ENCODE measurements around the gene NHERF2. TPM values are rescaled to one million over a fixed set of nuclear protein-coding genes. Genes with fewer than 3 reads are reported as not detected.

NHERF2 gene
- total and polyA plus RNA-seq, 9 of the 15 experiments (the other 6 are each of a cell fraction or from before 2014, with no cell fraction given), result 0.15 to 42.0 (median 12.5) TPM

GRCh38 chr16:2007081-2007836, 19.4 kb upstream of the NHERF2 start (continued):
- TF ChIP-seq FOXO4 (CRISPR knock-in tag; IDR thresholded peaks at IDR 0.05), result no peak
- no peak for TF ChIP-seq CXXC5 (CRISPR knock-in tag; IDR thresholded peaks at IDR 0.05)
- TF ChIP-seq, protein P1, sequence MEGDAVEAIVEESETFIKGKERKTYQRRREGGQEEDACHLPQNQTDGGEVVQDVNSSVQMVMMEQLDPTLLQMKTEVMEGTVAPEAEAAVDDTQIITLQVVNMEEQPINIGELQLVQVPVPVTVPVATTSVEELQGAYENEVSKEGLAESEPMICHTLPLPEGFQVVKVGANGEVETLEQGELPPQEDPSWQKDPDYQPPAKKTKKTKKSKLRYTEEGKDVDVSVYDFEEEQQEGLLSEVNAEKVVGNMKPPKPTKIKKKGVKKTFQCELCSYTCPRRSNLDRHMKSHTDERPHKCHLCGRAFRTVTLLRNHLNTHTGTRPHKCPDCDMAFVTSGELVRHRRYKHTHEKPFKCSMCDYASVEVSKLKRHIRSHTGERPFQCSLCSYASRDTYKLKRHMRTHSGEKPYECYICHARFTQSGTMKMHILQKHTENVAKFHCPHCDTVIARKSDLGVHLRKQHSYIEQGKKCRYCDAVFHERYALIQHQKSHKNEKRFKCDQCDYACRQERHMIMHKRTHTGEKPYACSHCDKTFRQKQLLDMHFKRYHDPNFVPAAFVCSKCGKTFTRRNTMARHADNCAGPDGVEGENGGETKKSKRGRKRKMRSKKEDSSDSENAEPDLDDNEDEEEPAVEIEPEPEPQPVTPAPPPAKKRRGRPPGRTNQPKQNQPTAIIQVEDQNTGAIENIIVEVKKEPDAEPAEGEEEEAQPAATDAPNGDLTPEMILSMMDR (IDR thresholded peaks at IDR 0.05 in 2 of 3, conservative IDR thresholded peaks at IDR 0.05 in 1 of 3; ENCODE audit: insufficient read depth in 2 of 3, low read depth in 1 of 3, low read length in 3 of 3), result no peak
- TF ChIP-seq, protein P2, sequence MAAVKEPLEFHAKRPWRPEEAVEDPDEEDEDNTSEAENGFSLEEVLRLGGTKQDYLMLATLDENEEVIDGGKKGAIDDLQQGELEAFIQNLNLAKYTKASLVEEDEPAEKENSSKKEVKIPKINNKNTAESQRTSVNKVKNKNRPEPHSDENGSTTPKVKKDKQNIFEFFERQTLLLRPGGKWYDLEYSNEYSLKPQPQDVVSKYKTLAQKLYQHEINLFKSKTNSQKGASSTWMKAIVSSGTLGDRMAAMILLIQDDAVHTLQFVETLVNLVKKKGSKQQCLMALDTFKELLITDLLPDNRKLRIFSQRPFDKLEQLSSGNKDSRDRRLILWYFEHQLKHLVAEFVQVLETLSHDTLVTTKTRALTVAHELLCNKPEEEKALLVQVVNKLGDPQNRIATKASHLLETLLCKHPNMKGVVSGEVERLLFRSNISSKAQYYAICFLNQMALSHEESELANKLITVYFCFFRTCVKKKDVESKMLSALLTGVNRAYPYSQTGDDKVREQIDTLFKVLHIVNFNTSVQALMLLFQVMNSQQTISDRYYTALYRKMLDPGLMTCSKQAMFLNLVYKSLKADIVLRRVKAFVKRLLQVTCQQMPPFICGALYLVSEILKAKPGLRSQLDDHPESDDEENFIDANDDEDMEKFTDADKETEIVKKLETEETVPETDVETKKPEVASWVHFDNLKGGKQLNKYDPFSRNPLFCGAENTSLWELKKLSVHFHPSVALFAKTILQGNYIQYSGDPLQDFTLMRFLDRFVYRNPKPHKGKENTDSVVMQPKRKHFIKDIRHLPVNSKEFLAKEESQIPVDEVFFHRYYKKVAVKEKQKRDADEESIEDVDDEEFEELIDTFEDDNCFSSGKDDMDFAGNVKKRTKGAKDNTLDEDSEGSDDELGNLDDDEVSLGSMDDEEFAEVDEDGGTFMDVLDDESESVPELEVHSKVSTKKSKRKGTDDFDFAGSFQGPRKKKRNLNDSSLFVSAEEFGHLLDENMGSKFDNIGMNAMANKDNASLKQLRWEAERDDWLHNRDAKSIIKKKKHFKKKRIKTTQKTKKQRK (IDR thresholded peaks at IDR 0.05; ENCODE audit: borderline replicate concordance, low read depth, low read length), result no peak
- TF ChIP-seq JUN (IDR thresholded peaks at IDR 0.05; ENCODE audit: borderline replicate concordance, low read depth, low read length), result no peak
- no peak for TF ChIP-seq JUN (CRISPR knock-in tag; IDR thresholded peaks at IDR 0.05; ENCODE audit: borderline replicate concordance)
- TF ChIP-seq MYBL2 (IDR thresholded peaks at IDR 0.05; ENCODE audit: low read depth), result no peak
- TF ChIP-seq MYBL2 (CRISPR knock-in tag; IDR thresholded peaks at IDR 0.05; ENCODE audit: borderline replicate concordance), result no peak
- no peak for TF ChIP-seq NFATC3 (IDR thresholded peaks at IDR 0.05)
- TF ChIP-seq NFIX (CRISPR knock-in tag; IDR thresholded peaks at IDR 0.05; ENCODE audit: low read depth), result no peak
- 0 out of 2 replicates have a peak, but pooled peaks have one; percentile 39 for TF ChIP-seq MAX (CRISPR knock-in tag; IDR thresholded peaks at IDR 0.05)
- TF ChIP-seq, protein P3, sequence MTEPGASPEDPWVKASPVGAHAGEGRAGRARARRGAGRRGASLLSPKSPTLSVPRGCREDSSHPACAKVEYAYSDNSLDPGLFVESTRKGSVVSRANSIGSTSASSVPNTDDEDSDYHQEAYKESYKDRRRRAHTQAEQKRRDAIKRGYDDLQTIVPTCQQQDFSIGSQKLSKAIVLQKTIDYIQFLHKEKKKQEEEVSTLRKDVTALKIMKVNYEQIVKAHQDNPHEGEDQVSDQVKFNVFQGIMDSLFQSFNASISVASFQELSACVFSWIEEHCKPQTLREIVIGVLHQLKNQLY (CRISPR knock-in tag; conservative IDR thresholded peaks at IDR 0.05), result no peak
- no peak for TF ChIP-seq ZNF174 (CRISPR knock-in tag; IDR thresholded peaks at IDR 0.05)
- no peak for TF ChIP-seq HSF4 (CRISPR knock-in tag; IDR thresholded peaks at IDR 0.05; ENCODE audit: borderline replicate concordance)
- TF ChIP-seq ZHX1 (conservative IDR thresholded peaks at IDR 0.05; ENCODE audit: low read length), result no peak

Measured in K562 (cell line).